WTC11 (cell line): Measurements from ENCODE around the gene RAB23. TPM values are rescaled to one million over a fixed set of nuclear protein-coding genes. Genes with fewer than 3 reads are reported as not detected.

ENCODE experiments used
- ATAC-seq: fragments of 200-7000 bp; cut with Tn5 transposase; 2 replicates; pipeline ENCODE4 v1.10.0; 2021; ENCODE audit warnings: mild to moderate bottlenecking, moderate library complexity
- CTCF ChIA-PET: fragments of 300-600 bp; sonication (Branson Sonifier 250); formaldehyde crosslinking; loops from one replicate; lab custom pipeline; 2021; ENCODE audit warnings: antibody characterized with exemption; lab: Charles Lee
- POLR2A ChIA-PET: fragments of 350-600 bp; sonication (Branson Sonifier 250); formaldehyde crosslinking; loops from one replicate; lab custom pipeline; 2021; ENCODE audit warnings: antibody characterized with exemption; lab: Charles Lee
- DNase-seq: peaks from one replicate; pipeline ENCODE4 v3.0.0; 2021; ENCODE audit warnings: low spot score
- H3K27ac Mint-ChIP-seq: 2 replicates; pipeline ENCODE4 v1.8.0; 2021; ENCODE audit warnings: mixed read lengths
- H3K27me3 Mint-ChIP-seq: 2 replicates; pipeline ENCODE4 v1.8.0; 2021; ENCODE audit warnings: low read depth, mild to moderate bottlenecking, moderate library complexity, mixed read lengths
- H3K36me3 Mint-ChIP-seq: 2 replicates; pipeline ENCODE4 v1.8.0; 2021; ENCODE audit warnings: mixed read lengths
- H3K4me1 Mint-ChIP-seq: 2 replicates; pipeline ENCODE4 v1.8.0; 2022; ENCODE audit warnings: mixed read lengths
- H3K4me3 Mint-ChIP-seq: 2 replicates; pipeline ENCODE4 v1.8.0; 2021; ENCODE audit warnings: mild to moderate bottlenecking, moderate library complexity, mixed read lengths
- H3K9me3 Mint-ChIP-seq: 2 replicates; pipeline ENCODE4 v1.8.0; 2021; ENCODE audit warnings: mixed read lengths
- AFF4 ChIP-seq: sonication (generic); formaldehyde crosslinking; IDR thresholded peaks from 2 replicates; pipeline ENCODE4 v1.8.1; 2023; ENCODE audit warnings: mild to moderate bottlenecking, missing genetic modification reagents, borderline replicate concordance
- AR ChIP-seq: fragments of 250-450 bp; sonication (Bioruptor Pico); IDR thresholded peaks from 2 replicates; pipeline ENCODE4 v1.9.0; 2021; ENCODE audit warnings: mild to moderate bottlenecking
- CREB1 ChIP-seq: sonication (generic); formaldehyde crosslinking; IDR thresholded peaks from 2 replicates; pipeline ENCODE4 v1.8.0; 2023; ENCODE audit warnings: mild to moderate bottlenecking, missing genetic modification reagents
- ERG ChIP-seq: fragments of 250-450 bp; sonication (Bioruptor Pico); IDR thresholded peaks from 2 replicates; pipeline ENCODE4 v1.8.0; 2021; ENCODE audit warnings: mild to moderate bottlenecking
- ESRRA ChIP-seq: sonication (generic); formaldehyde crosslinking; IDR thresholded peaks from 2 replicates; pipeline ENCODE4 v1.8.1; 2022; ENCODE audit warnings: mild to moderate bottlenecking, missing genetic modification reagents, borderline replicate concordance
- GRHL2 ChIP-seq: fragments of 250-450 bp; sonication (Bioruptor Pico); IDR thresholded peaks from 2 replicates; pipeline ENCODE4 v1.8.0; 2022; ENCODE audit warnings: mild to moderate bottlenecking, moderate library complexity; ENCODE audit not compliant: insufficient replicate concordance, severe bottlenecking
- MXD4 ChIP-seq: fragments of 250-450 bp; sonication (Bioruptor Pico); IDR thresholded peaks from 2 replicates; pipeline ENCODE4 v1.8.0; 2021; ENCODE audit warnings: mild to moderate bottlenecking, moderate library complexity, borderline replicate concordance
- NFYB ChIP-seq: sonication (generic); formaldehyde crosslinking; conservative IDR thresholded peaks from 2 replicates; pipeline ENCODE4 v1.8.0; 2022; ENCODE audit warnings: low read depth, missing genetic modification reagents
- NR2C2 ChIP-seq: sonication (generic); formaldehyde crosslinking; IDR thresholded peaks from 2 replicates; pipeline ENCODE4 v1.8.0; 2022; ENCODE audit warnings: mild to moderate bottlenecking, missing genetic modification reagents
- OVOL2 ChIP-seq: fragments of 250-450 bp; sonication (Bioruptor Pico); IDR thresholded peaks from 2 replicates; pipeline ENCODE4 v1.9.0; 2021; ENCODE audit warnings: mild to moderate bottlenecking, borderline replicate concordance
- PREB ChIP-seq: sonication (generic); formaldehyde crosslinking; IDR thresholded peaks from 2 replicates; pipeline ENCODE4 v1.8.1; 2022; ENCODE audit warnings: mild to moderate bottlenecking, missing genetic modification reagents, moderate library complexity, borderline replicate concordance
- PRRX2 ChIP-seq: fragments of 250-450 bp; sonication (Bioruptor Pico); IDR thresholded peaks from 2 replicates; pipeline ENCODE4 v1.8.0; 2021; ENCODE audit warnings: mild to moderate bottlenecking
- SMAD3 ChIP-seq: sonication (generic); formaldehyde crosslinking; IDR thresholded peaks from 2 replicates; pipeline ENCODE4 v1.8.0; 2022; ENCODE audit warnings: missing genetic modification reagents, mild to moderate bottlenecking, borderline replicate concordance
- SMAD4 ChIP-seq: sonication (generic); formaldehyde crosslinking; IDR thresholded peaks from 2 replicates; pipeline ENCODE4 v1.8.0; 2022; ENCODE audit warnings: mild to moderate bottlenecking, missing genetic modification reagents
- TEAD4 ChIP-seq: sonication (generic); formaldehyde crosslinking; IDR thresholded peaks from 2 replicates; pipeline ENCODE4 v1.8.0; 2022; ENCODE audit warnings: mild to moderate bottlenecking, missing genetic modification reagents
- ZNF121 ChIP-seq: sonication (generic); formaldehyde crosslinking; IDR thresholded peaks from 2 replicates; pipeline ENCODE4 v1.8.0; 2023; ENCODE audit warnings: missing genetic modification reagents
- ZNF396 ChIP-seq: fragments of 250-450 bp; sonication (Bioruptor Pico); IDR thresholded peaks from 2 replicates; pipeline ENCODE4 v1.8.0; 2021; ENCODE audit warnings: mild to moderate bottlenecking, moderate library complexity, borderline replicate concordance
- total RNA-seq: library from RNA; stranded (reverse); gene quantifications from 3 replicates; pipeline ENCODE4 v1.2.3, GENCODE V29; 2021
- TF ChIP-seq, protein P1 (sequence below): sonication (generic); formaldehyde crosslinking; IDR thresholded peaks from 2 replicates; pipeline ENCODE4 v1.8.1; 2023; ENCODE audit warnings: mild to moderate bottlenecking, missing genetic modification reagents
- TF ChIP-seq, protein P2 (sequence below): sonication (generic); formaldehyde crosslinking; IDR thresholded peaks from 2 replicates; pipeline ENCODE4 v1.8.0; 2023; ENCODE audit warnings: mild to moderate bottlenecking, missing genetic modification reagents

Gene RAB23
- total RNA-seq, 1 experiment from 2014 or later, result 11.3 TPM

GRCh38 chr6:57182017-57182432 lies 40.1 kb downstream of the RAB23 start:
- ChIA-PET CTCF (no interaction called here), POLR2A (no interaction called here)
- peaks cover 8% of the 10 kb centered on the region for H3K4me1 Mint-ChIP-seq
- TF ChIP-seq GRHL2, result no peak
- TF ChIP-seq SMAD3 (CRISPR knock-in tag), result no peak
- TF ChIP-seq NFYB (CRISPR knock-in tag), result no peak
- no peak for TF ChIP-seq ERG (CRISPR knock-in tag)
- no peak for TF ChIP-seq CREB1 (CRISPR knock-in tag)
- TF ChIP-seq TEAD4, result no peak
- TF ChIP-seq ESRRA (CRISPR knock-in tag), result no peak
- no peak for TF ChIP-seq PREB (CRISPR knock-in tag)
- TF ChIP-seq NR2C2 (CRISPR knock-in tag), result no peak
- no peak for TF ChIP-seq ZNF396 (CRISPR knock-in tag)
- TF ChIP-seq, protein P1, sequence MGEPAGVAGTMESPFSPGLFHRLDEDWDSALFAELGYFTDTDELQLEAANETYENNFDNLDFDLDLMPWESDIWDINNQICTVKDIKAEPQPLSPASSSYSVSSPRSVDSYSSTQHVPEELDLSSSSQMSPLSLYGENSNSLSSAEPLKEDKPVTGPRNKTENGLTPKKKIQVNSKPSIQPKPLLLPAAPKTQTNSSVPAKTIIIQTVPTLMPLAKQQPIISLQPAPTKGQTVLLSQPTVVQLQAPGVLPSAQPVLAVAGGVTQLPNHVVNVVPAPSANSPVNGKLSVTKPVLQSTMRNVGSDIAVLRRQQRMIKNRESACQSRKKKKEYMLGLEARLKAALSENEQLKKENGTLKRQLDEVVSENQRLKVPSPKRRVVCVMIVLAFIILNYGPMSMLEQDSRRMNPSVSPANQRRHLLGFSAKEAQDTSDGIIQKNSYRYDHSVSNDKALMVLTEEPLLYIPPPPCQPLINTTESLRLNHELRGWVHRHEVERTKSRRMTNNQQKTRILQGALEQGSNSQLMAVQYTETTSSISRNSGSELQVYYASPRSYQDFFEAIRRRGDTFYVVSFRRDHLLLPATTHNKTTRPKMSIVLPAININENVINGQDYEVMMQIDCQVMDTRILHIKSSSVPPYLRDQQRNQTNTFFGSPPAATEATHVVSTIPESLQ, result no peak
- no peak for TF ChIP-seq PRRX2 (CRISPR knock-in tag)
- TF ChIP-seq OVOL2 (CRISPR knock-in tag), result no peak
- no peak for TF ChIP-seq MXD4
- TF ChIP-seq, protein P2, sequence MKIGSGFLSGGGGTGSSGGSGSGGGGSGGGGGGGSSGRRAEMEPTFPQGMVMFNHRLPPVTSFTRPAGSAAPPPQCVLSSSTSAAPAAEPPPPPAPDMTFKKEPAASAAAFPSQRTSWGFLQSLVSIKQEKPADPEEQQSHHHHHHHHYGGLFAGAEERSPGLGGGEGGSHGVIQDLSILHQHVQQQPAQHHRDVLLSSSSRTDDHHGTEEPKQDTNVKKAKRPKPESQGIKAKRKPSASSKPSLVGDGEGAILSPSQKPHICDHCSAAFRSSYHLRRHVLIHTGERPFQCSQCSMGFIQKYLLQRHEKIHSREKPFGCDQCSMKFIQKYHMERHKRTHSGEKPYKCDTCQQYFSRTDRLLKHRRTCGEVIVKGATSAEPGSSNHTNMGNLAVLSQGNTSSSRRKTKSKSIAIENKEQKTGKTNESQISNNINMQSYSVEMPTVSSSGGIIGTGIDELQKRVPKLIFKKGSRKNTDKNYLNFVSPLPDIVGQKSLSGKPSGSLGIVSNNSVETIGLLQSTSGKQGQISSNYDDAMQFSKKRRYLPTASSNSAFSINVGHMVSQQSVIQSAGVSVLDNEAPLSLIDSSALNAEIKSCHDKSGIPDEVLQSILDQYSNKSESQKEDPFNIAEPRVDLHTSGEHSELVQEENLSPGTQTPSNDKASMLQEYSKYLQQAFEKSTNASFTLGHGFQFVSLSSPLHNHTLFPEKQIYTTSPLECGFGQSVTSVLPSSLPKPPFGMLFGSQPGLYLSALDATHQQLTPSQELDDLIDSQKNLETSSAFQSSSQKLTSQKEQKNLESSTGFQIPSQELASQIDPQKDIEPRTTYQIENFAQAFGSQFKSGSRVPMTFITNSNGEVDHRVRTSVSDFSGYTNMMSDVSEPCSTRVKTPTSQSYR, result no peak
- peak overlapping the region; percentile 10; the same call in 1 of the 2 replicates for H3K27ac Mint-ChIP-seq
- no peak overlapping the region for H3K4me3 Mint-ChIP-seq
- DNase-seq (no peak), ATAC-seq (no peak)
- H3K9me3 Mint-ChIP-seq, result no peaks in the 10 kb centered on the region
- no peaks in the 10 kb centered on the region for H3K27me3 Mint-ChIP-seq
- peaks cover 17% of the 10 kb centered on the region for H3K36me3 Mint-ChIP-seq

DNA sequence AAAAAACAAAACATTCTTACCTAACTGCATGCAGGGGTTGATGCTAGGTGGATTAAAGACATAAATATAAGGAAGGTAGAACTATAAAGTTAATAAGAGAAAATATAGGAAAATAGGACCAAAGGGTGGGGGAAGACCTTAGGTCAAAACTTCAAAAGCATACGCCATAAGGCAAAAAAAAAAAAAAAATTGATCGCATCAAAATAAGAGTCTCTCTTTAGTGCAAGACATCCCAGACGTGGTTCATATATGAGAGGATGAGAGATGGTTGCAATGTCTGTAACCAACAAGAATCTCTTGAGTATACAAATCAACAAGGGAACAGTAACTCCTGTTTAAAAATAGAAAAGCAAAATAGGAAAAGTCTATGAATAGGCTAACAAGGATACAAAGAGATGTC lies 41.5 kb downstream of the RAB23 start:
- H3K36me3 Mint-ChIP-seq, result peaks cover 17% of the 10 kb centered on the region
- ChIA-PET CTCF (no interaction called here), POLR2A (no interaction called here)
- DNase-seq (no peak), ATAC-seq (no peak)
- no peak overlapping the region for H3K4me3 Mint-ChIP-seq
- no peaks in the 10 kb centered on the region for H3K27me3 Mint-ChIP-seq
- peaks cover 20% of the 10 kb centered on the region for H3K4me1 Mint-ChIP-seq
- H3K9me3 Mint-ChIP-seq, result no peaks in the 10 kb centered on the region
- no peak overlapping the region for H3K27ac Mint-ChIP-seq
- TF ChIP-seq MXD4, result no peak
- no peak for TF ChIP-seq SMAD4 (CRISPR knock-in tag)
- no peak for TF ChIP-seq ZNF121 (CRISPR knock-in tag)
- TF ChIP-seq, protein P2, result no peak
- TF ChIP-seq AR (CRISPR knock-in tag), result no peak
- no peak for TF ChIP-seq OVOL2 (CRISPR knock-in tag)
- no peak for TF ChIP-seq AFF4
